Stimulated activated naive CD8-positive, alpha-beta T cell treated with anti-CD3 and anti-CD28 coated beads, Interleukin-15, Interleukin-2, amounts not matched to agents 100 ng/mL and 50 ng/mL, for 24 hours (primary cell): ENCODE measurements around the gene NHEJ1.

Experiments
- H3K27ac Mint-ChIP-seq: one replicate; pipeline ENCODE4 v1.8.0; 2021; ENCODE audit warnings: mild to moderate bottlenecking, mixed read lengths
- H3K27me3 Mint-ChIP-seq: one replicate; pipeline ENCODE4 v1.8.0; 2021; ENCODE audit warnings: mixed read lengths
- H3K36me3 Mint-ChIP-seq: one replicate; pipeline ENCODE4 v1.8.0; 2021; ENCODE audit warnings: low read depth, mixed read lengths
- H3K4me1 Mint-ChIP-seq: one replicate; pipeline ENCODE4 v1.8.0; 2021; ENCODE audit warnings: low read depth, mixed read lengths
- H3K4me3 Mint-ChIP-seq: one replicate; pipeline ENCODE4 v1.8.0; 2021; ENCODE audit warnings: mild to moderate bottlenecking, mixed read lengths
- H3K9me3 Mint-ChIP-seq: one replicate; pipeline ENCODE4 v1.8.0; 2021; ENCODE audit warnings: mixed read lengths

Gene NHEJ1

DNA sequence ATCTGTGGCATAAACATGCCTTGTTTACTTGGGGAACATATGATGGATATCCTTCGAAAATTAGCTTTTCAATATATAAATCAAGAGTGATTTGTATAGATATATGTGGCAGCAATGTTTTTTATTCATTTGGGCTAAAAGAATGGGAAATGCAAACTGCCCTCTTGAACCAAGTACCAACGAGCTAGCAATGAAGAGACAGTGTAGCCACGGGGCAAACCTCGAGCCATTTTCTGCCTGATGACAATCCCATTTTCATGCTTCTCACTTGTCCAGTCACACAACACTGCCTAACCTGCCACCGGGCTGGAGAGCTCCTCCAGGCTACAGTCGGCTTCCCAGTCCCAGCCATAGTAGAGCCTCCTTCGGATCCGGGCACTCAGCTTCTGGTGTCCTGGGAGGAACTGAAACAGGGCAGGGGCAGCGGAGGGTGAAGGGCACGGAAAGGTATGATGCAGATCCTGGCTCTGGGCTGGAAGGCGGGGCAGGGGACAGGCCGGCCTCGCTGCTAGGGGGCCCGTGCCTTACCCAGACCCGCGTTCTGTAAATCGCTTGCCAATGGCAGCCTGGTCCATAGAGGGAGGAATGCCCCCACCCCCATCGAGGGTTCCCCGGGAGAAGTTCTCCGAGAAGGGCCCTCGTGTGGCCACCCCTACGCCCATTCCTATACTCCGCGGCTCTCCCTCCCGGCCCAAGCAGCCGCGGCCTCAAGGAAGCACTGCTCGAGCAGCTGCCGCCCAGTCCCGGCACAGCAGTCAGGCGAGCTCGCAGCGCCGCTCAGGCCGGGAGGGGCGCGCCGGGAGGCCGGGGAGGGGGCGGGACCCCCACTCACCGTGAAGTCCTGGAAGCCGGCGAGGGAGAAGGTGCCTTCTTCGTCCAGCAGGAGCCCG, 15.6 kb upstream of the NHEJ1 start:
- H3K4me3 Mint-ChIP-seq, result peak overlapping the region; percentile 88
- H3K9me3 Mint-ChIP-seq, result no peaks in the 10 kb centered on the region
- H3K4me1 Mint-ChIP-seq, result peaks cover 56% of the 10 kb centered on the region
- H3K36me3 Mint-ChIP-seq, result peaks cover 38% of the 10 kb centered on the region
- H3K27me3 Mint-ChIP-seq, result no peaks in the 10 kb centered on the region
- H3K27ac Mint-ChIP-seq, result peak overlapping the region; percentile 81

DNA sequence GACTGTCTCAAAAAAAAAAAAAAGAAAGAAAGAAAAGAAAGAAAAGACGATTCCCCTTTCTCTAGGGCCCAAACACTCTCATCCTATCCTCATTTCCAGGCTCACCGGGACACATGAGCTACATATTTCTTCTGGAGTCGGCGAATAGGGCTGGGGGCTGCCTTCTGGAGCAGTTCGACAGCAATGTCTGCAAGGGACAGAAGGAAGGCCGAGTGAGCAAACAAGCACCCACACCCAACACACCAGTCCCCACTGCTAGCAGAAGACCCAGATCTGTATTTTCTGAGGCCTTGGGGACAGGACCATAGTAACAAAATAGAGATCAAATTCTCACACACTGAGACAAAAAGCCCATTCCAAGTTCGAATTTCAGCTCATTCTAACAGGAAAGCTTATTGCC, 14.9 kb upstream of the NHEJ1 start:
- no peak overlapping the region for H3K27ac Mint-ChIP-seq
- no peaks in the 10 kb centered on the region for H3K27me3 Mint-ChIP-seq
- peaks cover 52% of the 10 kb centered on the region for H3K4me1 Mint-ChIP-seq
- no peaks in the 10 kb centered on the region for H3K9me3 Mint-ChIP-seq
- H3K36me3 Mint-ChIP-seq, result peaks cover 33% of the 10 kb centered on the region
- peak overlapping the region; percentile 88 for H3K4me3 Mint-ChIP-seq

DNA sequence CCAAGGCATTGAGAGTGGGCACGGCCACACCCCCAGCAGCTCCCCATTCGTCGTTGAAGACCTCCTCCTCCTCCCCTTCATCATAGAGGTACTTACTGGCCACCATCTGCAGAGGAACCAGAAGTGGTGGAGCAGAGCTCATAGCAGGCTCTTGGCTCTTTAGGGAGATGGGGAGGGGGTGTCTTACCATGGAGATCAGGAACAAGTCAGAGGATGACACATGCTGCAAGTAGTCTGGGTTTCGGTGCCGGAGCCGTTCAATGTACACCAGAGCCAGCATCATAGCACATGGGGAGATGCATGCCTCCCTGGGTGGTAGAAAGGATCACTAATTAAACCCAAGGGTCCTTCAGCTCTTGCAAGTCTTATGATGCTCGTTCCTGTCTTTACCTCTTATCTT, 14.2 kb upstream of the NHEJ1 start:
- Mint-ChIP-seq H3K4me1 (peaks cover 47% of the 10 kb centered on the region), H3K27ac (no peak overlapping the region), H3K9me3 (no peaks in the 10 kb centered on the region), H3K27me3 (no peaks in the 10 kb centered on the region), H3K36me3 (peaks cover 31% of the 10 kb centered on the region), H3K4me3 (peak overlapping the region; percentile 88)

DNA sequence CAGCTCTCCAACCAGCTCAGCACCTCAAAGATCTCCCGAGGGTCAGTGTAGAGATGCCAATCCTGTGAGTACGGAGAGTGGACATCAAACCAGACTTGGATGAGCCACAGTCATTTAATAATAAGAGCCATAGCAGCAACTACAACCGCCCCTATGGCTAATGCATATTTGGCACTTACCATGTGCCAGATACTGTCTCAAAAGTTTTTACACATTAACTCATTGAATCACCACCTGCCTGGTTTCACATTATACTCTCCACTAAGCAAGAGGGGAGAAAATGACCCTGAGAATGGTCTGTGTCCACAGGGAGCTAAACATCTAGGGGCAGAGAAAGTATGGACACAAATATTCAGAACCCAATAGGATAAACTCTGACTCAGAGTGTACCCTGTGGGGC, 13.5 kb upstream of the NHEJ1 start:
- Mint-ChIP-seq H3K4me3 (peak overlapping the region; percentile 42), H3K36me3 (peaks cover 27% of the 10 kb centered on the region), H3K4me1 (peaks cover 41% of the 10 kb centered on the region), H3K27me3 (no peaks in the 10 kb centered on the region), H3K9me3 (no peaks in the 10 kb centered on the region), H3K27ac (no peak overlapping the region)

DNA sequence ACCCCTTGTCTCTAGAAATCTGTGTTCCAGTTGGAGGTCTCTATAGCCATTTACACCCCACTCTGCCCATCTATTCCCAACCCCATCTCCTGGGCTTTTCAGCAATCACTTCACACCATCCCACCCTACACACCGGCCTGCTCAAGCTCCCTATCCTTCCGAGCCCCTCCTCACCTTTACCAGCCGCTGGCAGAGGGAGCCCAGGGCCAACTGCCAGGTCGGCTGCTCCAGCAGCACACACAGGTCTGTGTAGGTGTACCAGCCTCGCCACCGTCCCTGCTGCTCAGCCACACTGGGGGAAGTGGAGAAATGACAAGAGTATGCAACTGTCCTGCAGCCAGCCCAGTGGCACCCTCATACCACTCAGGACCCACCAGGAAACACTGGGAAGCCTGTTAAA, 12.6 kb upstream of the NHEJ1 start:
- H3K27ac Mint-ChIP-seq, result no peak overlapping the region

DNA sequence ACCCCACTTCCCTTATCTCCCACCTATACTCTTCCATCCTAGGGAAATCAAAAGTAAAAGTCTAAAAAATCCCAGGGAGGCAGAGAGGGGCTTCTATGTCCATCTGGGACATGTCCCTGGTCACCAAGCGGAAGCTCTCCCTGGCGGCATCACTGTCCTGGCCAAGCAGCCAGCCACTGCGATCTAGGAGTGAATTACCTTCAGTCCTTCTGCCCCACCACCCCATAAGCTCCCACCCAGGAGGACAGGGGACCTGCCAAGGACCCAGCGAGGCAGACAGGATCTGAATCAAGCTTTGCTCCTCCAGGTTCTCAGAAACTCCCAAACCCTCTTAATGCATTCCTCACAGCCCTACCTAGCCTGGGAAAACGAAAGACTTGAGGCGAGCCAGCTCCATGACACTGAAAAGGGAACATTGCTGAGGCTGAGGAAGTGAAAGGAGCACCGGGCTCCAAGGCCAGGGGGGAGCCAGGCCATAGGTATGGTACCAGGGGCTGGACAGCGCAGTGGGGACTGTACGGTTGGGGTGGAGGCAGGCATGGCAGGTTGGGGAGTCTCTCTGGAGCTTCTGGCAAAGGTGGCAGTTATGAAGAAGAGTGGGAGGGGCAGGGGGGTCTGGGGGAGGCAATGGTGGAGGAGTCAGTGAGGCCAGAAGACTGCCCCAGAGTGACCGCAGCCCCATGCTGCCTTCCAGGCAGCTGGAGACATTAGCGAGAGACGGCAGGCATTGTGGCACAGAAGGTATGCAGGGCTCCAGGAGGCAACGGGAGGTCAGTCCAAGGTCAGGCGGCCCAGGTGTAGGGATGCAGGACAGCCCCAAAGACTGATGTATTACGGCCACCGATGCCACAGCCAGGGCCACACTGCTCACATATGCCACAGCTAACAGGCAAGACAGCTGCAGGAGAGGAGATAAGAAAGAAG, 11.9 kb upstream of the NHEJ1 start:
- peaks cover 34% of the 10 kb centered on the region for H3K4me1 Mint-ChIP-seq
- no peaks in the 10 kb centered on the region for H3K9me3 Mint-ChIP-seq
- H3K36me3 Mint-ChIP-seq, result peaks cover 26% of the 10 kb centered on the region
- no peak overlapping the region for H3K27ac Mint-ChIP-seq
- no peaks in the 10 kb centered on the region for H3K27me3 Mint-ChIP-seq
- no peak overlapping the region for H3K4me3 Mint-ChIP-seq

More for the DNA sequence above, 12.6 kb upstream of the NHEJ1 start:
- H3K4me1 Mint-ChIP-seq, result peaks cover 36% of the 10 kb centered on the region
- H3K27me3 Mint-ChIP-seq, result no peaks in the 10 kb centered on the region
- H3K4me3 Mint-ChIP-seq, result no peak overlapping the region
- no peaks in the 10 kb centered on the region for H3K9me3 Mint-ChIP-seq
- H3K36me3 Mint-ChIP-seq, result peaks cover 26% of the 10 kb centered on the region

DNA sequence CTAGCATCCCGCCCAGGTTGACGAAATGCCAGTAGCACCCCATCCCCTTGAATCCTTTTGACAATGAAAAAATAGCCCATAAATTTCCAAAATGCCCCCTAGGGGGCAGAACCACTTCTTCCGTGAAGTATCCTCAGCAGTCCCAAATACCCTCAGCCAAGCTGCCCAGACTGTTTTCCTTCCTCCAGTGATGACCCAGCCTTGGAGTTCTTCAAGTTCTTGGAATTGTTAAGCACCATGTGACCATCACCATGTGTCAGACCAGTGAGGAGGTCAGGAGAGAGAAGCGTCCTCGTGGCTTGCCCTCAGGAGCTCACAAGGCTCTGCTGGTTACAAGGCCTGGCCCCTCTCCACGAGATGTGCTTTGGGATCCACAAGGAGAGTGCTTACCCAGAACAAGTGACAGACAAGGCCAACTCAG, 10.6 kb upstream of the NHEJ1 start:
- H3K9me3 Mint-ChIP-seq, result no peaks in the 10 kb centered on the region
- H3K4me1 Mint-ChIP-seq, result peaks cover 29% of the 10 kb centered on the region
- H3K27ac Mint-ChIP-seq, result peak overlapping the region; percentile 11
- peaks cover 26% of the 10 kb centered on the region for H3K36me3 Mint-ChIP-seq
- H3K4me3 Mint-ChIP-seq, result no peak overlapping the region
- no peaks in the 10 kb centered on the region for H3K27me3 Mint-ChIP-seq

DNA sequence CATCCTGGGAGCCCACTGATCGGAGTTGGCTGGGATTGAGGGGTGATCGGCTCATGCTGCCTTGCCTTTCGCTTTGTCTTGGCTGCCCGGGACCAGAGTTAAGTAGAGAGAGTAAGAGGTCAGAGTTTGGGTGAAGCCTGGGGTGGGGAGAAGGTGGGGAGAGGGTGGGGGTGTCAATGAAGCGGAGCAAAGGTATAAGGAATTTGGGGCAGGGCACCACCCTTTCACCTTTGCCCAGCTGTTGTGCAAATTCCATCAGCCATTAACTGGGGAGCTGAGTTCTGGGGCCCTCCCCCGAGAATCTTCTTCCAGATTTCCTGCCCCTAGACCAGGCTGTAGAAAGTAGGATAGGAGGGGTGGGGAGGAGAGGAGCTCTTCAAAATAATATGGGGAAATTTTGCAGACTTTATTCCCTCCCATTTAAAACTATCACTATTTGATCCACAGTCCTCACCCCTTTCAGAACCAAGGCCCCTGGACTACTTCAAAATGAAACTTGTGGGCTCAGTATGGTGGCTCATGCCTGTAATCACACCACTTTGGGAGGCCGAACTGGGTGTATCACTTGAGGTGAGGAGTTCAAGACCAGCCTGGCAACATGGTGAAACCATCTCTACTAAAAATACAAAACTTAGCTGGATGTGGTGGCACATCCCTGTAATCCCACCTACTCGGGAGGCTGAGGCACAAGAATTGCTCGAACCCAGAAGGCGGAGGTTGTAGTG, 9.5 kb upstream of the NHEJ1 start, which contains the start of gene SLC23A3:
Gene SLC23A3 (minus strand): TSS at position 100 of the 725 bp plus-strand sequence. CDS start 45 bp downstream, at position 55.
- H3K4me3 Mint-ChIP-seq, result no peak within 1 kb of the TSS
- no peaks in the 10 kb centered on the region for H3K27me3 Mint-ChIP-seq
- H3K4me1 Mint-ChIP-seq, result peaks cover 19% of the 10 kb centered on the region
- H3K9me3 Mint-ChIP-seq, result no peaks in the 10 kb centered on the region
- no peak within 1 kb of the TSS for H3K27ac Mint-ChIP-seq
- peaks cover 26% of the 10 kb centered on the region for H3K36me3 Mint-ChIP-seq

DNA sequence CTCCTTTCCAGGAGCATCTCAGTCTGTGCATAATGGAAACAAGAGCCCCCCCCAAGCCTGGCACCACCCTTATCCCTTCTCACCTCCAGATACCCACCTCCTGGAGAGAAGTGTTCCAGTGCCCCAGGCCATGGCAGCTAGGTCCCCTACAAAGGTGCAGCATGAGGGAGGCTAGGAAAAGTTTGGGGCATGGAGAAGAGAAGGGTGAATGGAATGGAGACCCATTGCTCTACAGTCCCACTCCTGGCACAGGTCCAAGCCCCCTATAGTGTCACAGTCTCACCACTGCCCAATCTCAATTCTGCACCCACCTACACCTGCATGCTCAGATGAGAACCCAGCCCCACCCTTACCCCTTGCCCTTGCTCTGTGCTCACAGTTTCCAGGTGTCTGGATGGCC, 8.3 kb upstream of the NHEJ1 start:
- H3K27me3 Mint-ChIP-seq, result no peaks in the 10 kb centered on the region
- peaks cover 16% of the 10 kb centered on the region for H3K36me3 Mint-ChIP-seq
- H3K27ac Mint-ChIP-seq, result no peak overlapping the region
- H3K4me1 Mint-ChIP-seq, result peaks cover 8% of the 10 kb centered on the region
- no peaks in the 10 kb centered on the region for H3K9me3 Mint-ChIP-seq
- no peak overlapping the region for H3K4me3 Mint-ChIP-seq

DNA sequence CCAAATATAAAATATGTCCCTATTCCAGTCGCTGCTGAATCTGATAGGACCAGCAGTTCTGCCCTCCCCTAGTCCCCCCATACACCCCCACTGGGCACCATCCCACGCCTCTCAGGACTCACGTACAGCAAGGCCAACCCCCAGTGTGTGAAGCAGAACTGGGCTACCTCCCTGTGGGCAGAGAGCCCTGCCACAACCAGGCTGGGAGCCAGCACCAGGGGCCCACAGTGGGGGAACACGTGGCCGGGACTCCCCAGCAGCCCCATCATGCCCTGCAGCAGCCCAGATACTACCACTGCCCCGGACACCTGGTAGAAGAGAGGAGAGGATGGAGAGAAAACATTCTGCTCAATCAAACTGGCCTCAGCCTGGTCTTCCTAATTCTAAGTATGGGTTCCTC, 7.9 kb upstream of the NHEJ1 start:
- no peak overlapping the region for H3K4me3 Mint-ChIP-seq
- H3K27me3 Mint-ChIP-seq, result no peaks in the 10 kb centered on the region
- peaks cover 7% of the 10 kb centered on the region for H3K4me1 Mint-ChIP-seq
- H3K9me3 Mint-ChIP-seq, result no peaks in the 10 kb centered on the region
- peaks cover 14% of the 10 kb centered on the region for H3K36me3 Mint-ChIP-seq
- H3K27ac Mint-ChIP-seq, result no peak overlapping the region

DNA sequence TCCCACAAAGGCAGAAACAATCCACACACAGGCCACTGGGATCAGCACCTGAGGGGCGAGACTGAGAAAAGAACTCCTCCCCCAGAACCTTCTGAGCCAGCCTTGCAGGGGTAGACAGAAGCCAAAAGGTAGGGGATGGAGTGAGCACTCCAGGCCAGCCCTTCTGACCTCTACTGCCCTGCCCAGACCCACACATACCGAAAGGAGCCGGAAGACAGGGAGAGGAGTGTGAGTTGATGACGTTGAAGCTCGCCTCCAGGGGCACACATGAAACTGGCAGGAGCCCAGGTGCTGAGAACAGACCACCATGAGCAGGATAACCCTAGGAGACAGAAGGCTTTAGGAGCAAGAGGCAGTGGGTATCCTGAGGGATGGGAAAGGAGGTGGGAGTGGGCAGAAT, 7.4 kb upstream of the NHEJ1 start:
- Mint-ChIP-seq H3K9me3 (no peaks in the 10 kb centered on the region), H3K36me3 (peaks cover 14% of the 10 kb centered on the region), H3K27me3 (no peaks in the 10 kb centered on the region), H3K27ac (no peak overlapping the region), H3K4me3 (no peak overlapping the region), H3K4me1 (peaks cover 7% of the 10 kb centered on the region)

DNA sequence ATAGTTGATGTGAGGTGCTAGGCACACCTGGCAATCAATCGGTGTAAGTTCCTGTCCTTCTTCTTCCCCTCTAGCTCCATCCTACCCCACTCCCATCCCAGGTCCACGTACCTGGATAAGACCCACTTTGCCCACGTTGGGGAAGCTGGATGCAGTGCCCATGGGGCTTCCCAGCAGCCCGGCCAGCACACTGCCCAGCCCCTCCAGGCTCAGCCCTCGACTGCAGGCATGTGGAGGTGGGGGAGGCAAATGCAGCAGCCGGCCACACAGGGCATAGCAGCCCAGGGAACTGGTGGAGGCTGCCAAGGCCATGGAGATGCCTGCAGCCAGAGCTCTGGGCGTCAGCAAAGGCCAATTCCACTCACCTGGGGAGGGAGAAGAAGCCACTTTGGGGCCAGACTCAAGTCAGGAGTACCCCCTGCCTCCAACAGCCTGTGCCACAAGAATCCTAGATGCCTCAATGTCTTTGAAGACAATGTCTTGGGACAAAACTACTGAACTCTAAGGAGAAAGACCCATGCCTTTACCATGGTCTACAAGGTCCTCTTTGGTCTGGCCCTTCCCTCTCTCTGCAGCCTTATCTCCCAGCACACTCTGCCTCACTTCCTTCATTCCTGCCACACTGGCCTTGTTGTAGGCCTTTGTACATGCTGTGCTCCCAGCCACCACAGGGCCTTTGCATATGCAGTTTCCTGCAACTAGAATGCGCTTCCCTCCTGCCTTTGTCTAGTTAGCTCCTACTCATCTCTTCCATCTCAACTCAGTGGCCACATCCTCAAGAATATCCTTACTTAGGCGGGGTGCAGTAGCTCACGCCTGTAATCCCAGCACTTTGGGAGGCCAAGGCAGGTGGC, 4.7 kb upstream of the NHEJ1 start:
- Mint-ChIP-seq H3K27me3 (no peaks in the 10 kb centered on the region), H3K27ac (no peak overlapping the region), H3K4me3 (no peak overlapping the region), H3K9me3 (no peaks in the 10 kb centered on the region), H3K36me3 (no peaks in the 10 kb centered on the region), H3K4me1 (peaks cover 10% of the 10 kb centered on the region)

DNA sequence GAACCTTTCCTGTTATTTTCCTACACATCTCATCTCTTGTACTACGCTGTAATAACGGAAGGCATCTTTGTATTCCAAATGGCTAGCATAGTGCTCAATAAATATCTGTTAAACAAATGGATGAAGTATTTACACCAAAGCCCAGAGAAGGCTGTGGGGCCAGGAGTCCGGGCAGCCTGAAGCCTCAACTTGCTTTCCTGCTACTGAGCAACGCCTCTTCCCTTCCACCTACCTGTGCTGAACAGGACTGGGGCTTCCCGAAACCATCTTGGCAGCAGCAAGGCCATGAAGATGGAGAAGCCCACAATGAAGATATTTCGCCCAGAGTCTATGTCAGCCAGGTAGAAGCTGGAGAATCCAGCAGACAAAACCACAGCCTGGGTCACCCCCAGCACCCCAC, 2.5 kb upstream of the NHEJ1 start:
- no peaks in the 10 kb centered on the region for H3K27me3 Mint-ChIP-seq
- no peaks in the 10 kb centered on the region for H3K36me3 Mint-ChIP-seq
- no peaks in the 10 kb centered on the region for H3K9me3 Mint-ChIP-seq
- peaks cover 17% of the 10 kb centered on the region for H3K4me1 Mint-ChIP-seq
- no peak overlapping the region for H3K27ac Mint-ChIP-seq
- no peak overlapping the region for H3K4me3 Mint-ChIP-seq

DNA sequence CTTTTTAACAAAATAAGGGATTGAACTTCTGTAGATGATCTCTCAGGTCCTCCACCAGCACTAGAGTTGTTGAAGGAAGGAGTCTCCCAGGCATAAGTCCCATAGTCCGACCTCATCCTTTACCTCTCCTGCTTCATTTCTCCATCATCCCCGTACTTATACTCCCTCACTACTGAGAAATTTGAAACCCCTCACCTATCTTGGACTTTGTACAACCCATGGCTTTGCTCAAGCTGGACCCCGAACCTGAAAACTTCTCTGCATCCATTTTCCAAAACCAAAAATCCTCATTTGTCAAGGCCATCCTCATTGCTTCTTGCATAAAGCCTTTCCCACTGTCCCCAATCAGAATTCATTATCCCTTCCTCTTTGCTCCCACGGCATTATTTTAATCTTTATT, 482 bp upstream of the NHEJ1 start:
- H3K4me3 Mint-ChIP-seq, result peak overlapping the region; percentile 86
- H3K27me3 Mint-ChIP-seq, result no peaks in the 10 kb centered on the region
- H3K27ac Mint-ChIP-seq, result peak overlapping the region; percentile 92
- peaks cover 17% of the 10 kb centered on the region for H3K4me1 Mint-ChIP-seq
- H3K36me3 Mint-ChIP-seq, result peaks cover 10% of the 10 kb centered on the region
- no peaks in the 10 kb centered on the region for H3K9me3 Mint-ChIP-seq
